IPS-20b (cell line): Measurements from ENCODE around the gene GMCL1.
"Not testable (repeated sequence)": the region's sequence is repeated elsewhere in the genome, so short reads cannot be mapped to it uniquely, and the experiment has no call there.

Experiments used
- H3K27ac ChIP-seq: one replicate; pipeline ENCODE4 v1.5.1; 2013; ENCODE audit warnings: low read length
- H3K27me3 ChIP-seq: 2 replicates; pipeline ENCODE4 v1.6.1; 2013; ENCODE audit warnings: mild to moderate bottlenecking, low read length, inconsistent platforms; ENCODE audit not compliant: insufficient read depth
- H3K36me3 ChIP-seq: 2 replicates; pipeline ENCODE4 v1.6.1; 2013; ENCODE audit warnings: low read depth, mild to moderate bottlenecking, inconsistent platforms, low read length, moderate library complexity; ENCODE audit not compliant: insufficient read depth
- H3K4me1 ChIP-seq: 2 replicates; pipeline ENCODE4 v1.6.1; 2013; ENCODE audit warnings: mild to moderate bottlenecking, control low read depth, inconsistent platforms, low read length, moderate library complexity; ENCODE audit not compliant: insufficient read depth
- H3K4me3 ChIP-seq: 2 replicates; pipeline ENCODE4 v1.5.1; 2013; ENCODE audit warnings: mild to moderate bottlenecking, low read length, inconsistent platforms
- H3K9ac ChIP-seq: 2 replicates; pipeline ENCODE4 v1.6.1; 2013; ENCODE audit warnings: low read depth, mild to moderate bottlenecking, inconsistent platforms, low read length, moderate library complexity
- H3K9me3 ChIP-seq: 2 replicates; pipeline ENCODE4 v1.6.1; 2013; ENCODE audit warnings: mild to moderate bottlenecking, low read depth, low read length, inconsistent platforms; ENCODE audit not compliant: insufficient read depth

The GMCL1 gene

GRCh38 chr2:69889302-69889701 is 59.8 kb downstream of the GMCL1 start:
- Histone ChIP-seq H3K27me3 (no peaks in the 10 kb centered on the region), H3K9ac (no peak overlapping the region), H3K27ac (no peak overlapping the region), H3K36me3 (no peaks in the 10 kb centered on the region), H3K9me3 (no peaks in the 10 kb centered on the region), H3K4me1 (peaks cover 4% of the 10 kb centered on the region; the same call in 1 of the 2 replicates), H3K4me3 (no peak overlapping the region)

GRCh38 chr2:69890881-69891280 is 61.4 kb downstream of the GMCL1 start:
- no peaks in the 10 kb centered on the region for H3K27me3 ChIP-seq
- H3K9me3 ChIP-seq, result no peaks in the 10 kb centered on the region
- peaks cover 4% of the 10 kb centered on the region; the same call in 1 of the 2 replicates for H3K4me1 ChIP-seq

GRCh38 chr2:69892838-69893424 is 63.5 kb downstream of the GMCL1 start:
- H3K4me3 ChIP-seq, result peak overlapping the region; percentile 99; the same call in 1 of the 2 replicates
- H3K36me3 ChIP-seq, result peaks cover 22% of the 10 kb centered on the region
- H3K9me3 ChIP-seq, H3K27ac ChIP-seq, H3K4me1 ChIP-seq, H3K27me3 ChIP-seq: not testable (repeated sequence)
- peak overlapping the region; percentile 96; the same call in 1 of the 2 replicates for H3K9ac ChIP-seq

More at GRCh38 chr2:69890881-69891280, 61.4 kb downstream of the GMCL1 start:
- no peak overlapping the region for H3K4me3 ChIP-seq
- peaks cover 1% of the 10 kb centered on the region for H3K36me3 ChIP-seq
- H3K9ac ChIP-seq, result no peak overlapping the region
- no peak overlapping the region for H3K27ac ChIP-seq

- no peaks in the 10 kb centered on the region for H3K27me3 ChIP-seq
- H3K4me3 ChIP-seq, result peak within 1 kb of the TSS; percentile 99
- peak within 1 kb of the TSS; percentile 61 for H3K27ac ChIP-seq
- no peaks in the 10 kb centered on the region for H3K9me3 ChIP-seq
- peaks cover 32% of the 10 kb centered on the region for H3K36me3 ChIP-seq
- peak within 1 kb of the TSS; percentile 96 for H3K9ac ChIP-seq
- peaks cover 4% of the 10 kb centered on the region; the same call in 1 of the 2 replicates for H3K4me1 ChIP-seq
Observed at GRCh38 chr2:69893684-69894551, 64.5 kb downstream of the GMCL1 start, which contains the start of gene SNRNP27. Gene SNRNP27, plus strand, starts transcription at chr2:69893956. Its CDS starts 29 bp downstream, at chr2:69893985.

GRCh38 chr2:69894737-69895136 is 65.3 kb downstream of the GMCL1 start:
- Histone ChIP-seq H3K36me3 (peaks cover 38% of the 10 kb centered on the region), H3K4me3 (peak overlapping the region; percentile 99), H3K9ac (peak overlapping the region; percentile 96; the same call in 1 of the 2 replicates)
- H3K9me3 ChIP-seq, H3K27ac ChIP-seq, H3K4me1 ChIP-seq, H3K27me3 ChIP-seq: not testable (repeated sequence)

GRCh38 chr2:69902213-69902922 is 72.9 kb downstream of the GMCL1 start:
- H3K27me3 ChIP-seq, result no peaks in the 10 kb centered on the region
- no peaks in the 10 kb centered on the region for H3K4me1 ChIP-seq
- no peak overlapping the region for H3K27ac ChIP-seq
- H3K9me3 ChIP-seq, result no peaks in the 10 kb centered on the region
- H3K9ac ChIP-seq, result no peak overlapping the region
- H3K36me3 ChIP-seq, result peaks cover 81% of the 10 kb centered on the region
- H3K4me3 ChIP-seq, result no peak overlapping the region

- Histone ChIP-seq H3K27ac (no peak overlapping the region), H3K4me1 (no peaks in the 10 kb centered on the region), H3K27me3 (no peaks in the 10 kb centered on the region), H3K9me3 (no peaks in the 10 kb centered on the region), H3K36me3 (peaks cover 57% of the 10 kb centered on the region), H3K4me3 (no peak overlapping the region), H3K9ac (no peak overlapping the region)
Observed at GRCh38 chr2:69907216-69907615, 77.8 kb downstream of the GMCL1 start.

GRCh38 chr2:69911985-69912563 is 82.6 kb downstream of the GMCL1 start:
- Histone ChIP-seq H3K27ac (no peak overlapping the region), H3K9me3 (no peaks in the 10 kb centered on the region), H3K4me3 (no peak overlapping the region), H3K36me3 (peaks cover 22% of the 10 kb centered on the region), H3K9ac (no peak overlapping the region), H3K4me1 (no peaks in the 10 kb centered on the region; the same call in 1 of the 2 replicates), H3K27me3 (peaks cover 6% of the 10 kb centered on the region; the same call in 1 of the 2 replicates)

- H3K9me3 ChIP-seq, result no peaks in the 10 kb centered on the region
- peak overlapping the region; percentile 86 for H3K27ac ChIP-seq
- peaks cover 6% of the 10 kb centered on the region; the same call in 1 of the 2 replicates for H3K27me3 ChIP-seq
- H3K36me3 ChIP-seq, result 0 out of 2 replicates have a peak, but pooled peaks cover 6% of the 10 kb centered on the region
- H3K9ac ChIP-seq, result peak overlapping the region; percentile 96
- H3K4me3 ChIP-seq, result peak overlapping the region; percentile 84
- H3K4me1 ChIP-seq, result no peaks in the 10 kb centered on the region; the same call in 1 of the 2 replicates
Observed at GRCh38 chr2:69914164-69914949, 84.9 kb downstream of the GMCL1 start.

- H3K36me3 ChIP-seq, result 0 out of 2 replicates have a peak, but pooled peaks cover 6% of the 10 kb centered on the region
- no peaks in the 10 kb centered on the region for H3K9me3 ChIP-seq
- H3K4me1 ChIP-seq, result no peaks in the 10 kb centered on the region; the same call in 1 of the 2 replicates
Observed at GRCh38 chr2:69914950-69915945, 85.8 kb downstream of the GMCL1 start, which contains the start of gene MXD1. Gene MXD1, plus strand, starts transcription at chr2:69915109. Its CDS starts 222 bp downstream, at chr2:69915331.

More at GRCh38 chr2:69914950-69915945, 85.8 kb downstream of the GMCL1 start, which contains the start of gene MXD1:
- peak within 1 kb of the TSS; percentile 86 for H3K27ac ChIP-seq
- peaks cover 6% of the 10 kb centered on the region; the same call in 1 of the 2 replicates for H3K27me3 ChIP-seq
- peak within 1 kb of the TSS; percentile 84 for H3K4me3 ChIP-seq
- peak within 1 kb of the TSS; percentile 96 for H3K9ac ChIP-seq
